Mesenchymal stem cell (in vitro differentiated cells and primary cell): Measurements from ENCODE around the gene ARL10.

Experiments used
- DNase-seq: peaks from one replicate; pipeline ENCODE4 v3.0.0-alpha.2; 2013
- H2AFZ ChIP-seq: one replicate; pipeline ENCODE4 v1.6.1; 2013; ENCODE audit warnings: low read depth, mild to moderate bottlenecking, control low read depth, inconsistent platforms, low read length, moderate library complexity
- H2AK5ac ChIP-seq: 2 replicates; pipeline ENCODE4 v1.6.1; 2013; ENCODE audit warnings: low read length, moderate library complexity, mild to moderate bottlenecking, inconsistent platforms; ENCODE audit not compliant: severe bottlenecking
- H2BK120ac ChIP-seq: one replicate; pipeline ENCODE4 v1.6.1; 2013; ENCODE audit warnings: low read depth, mild to moderate bottlenecking, inconsistent platforms, low read length, moderate library complexity
- H2BK12ac ChIP-seq, 2 experiments: one replicate each; pipeline ENCODE4 v1.6.1; 2013; ENCODE audit warnings: inconsistent platforms in 2 of 2, low read length in 2 of 2, mild to moderate bottlenecking in 2 of 2, moderate library complexity in 2 of 2, control low read depth in 1 of 2
- H2BK15ac ChIP-seq: one replicate; pipeline ENCODE4 v1.6.1; 2013; ENCODE audit warnings: mild to moderate bottlenecking, low read depth, inconsistent platforms; ENCODE audit not compliant: poor library complexity, severe bottlenecking
- H2BK5ac ChIP-seq: 2 replicates; pipeline ENCODE4 v1.6.1; 2013; ENCODE audit warnings: low read depth, mild to moderate bottlenecking, low read length, control low read depth, inconsistent platforms; ENCODE audit not compliant: poor library complexity, severe bottlenecking
- H3K14ac ChIP-seq, 2 experiments: one replicate each; pipeline ENCODE4 v1.6.1; 2013; ENCODE audit warnings: inconsistent platforms in 2 of 2, low read length in 2 of 2, control low read depth in 1 of 2, mild to moderate bottlenecking in 1 of 2, moderate library complexity in 1 of 2
- H3K18ac ChIP-seq, 2 experiments: one replicate each; pipeline ENCODE4 v1.6.1; 2013; ENCODE audit warnings: inconsistent platforms in 2 of 2, low read length in 2 of 2, control low read depth in 1 of 2, low read depth in 1 of 2, mild to moderate bottlenecking in 1 of 2
- H3K23ac ChIP-seq, 2 experiments: one replicate each; pipeline ENCODE4 v1.6.1; 2013; ENCODE audit warnings: inconsistent platforms in 2 of 2, low read length in 2 of 2, mild to moderate bottlenecking in 2 of 2, moderate library complexity in 2 of 2, control low read depth in 1 of 2
- H3K27ac ChIP-seq: 2 replicates; pipeline ENCODE4 v1.5.1; 2013; ENCODE audit warnings: mild to moderate bottlenecking, moderate library complexity, low read length, control low read depth, inconsistent platforms; ENCODE audit not compliant: poor library complexity, severe bottlenecking
- H3K27me3 ChIP-seq, 2 experiments: 2 replicates each; pipeline versions ENCODE4 v1.6.1 to v1.7.0; 2013; ENCODE audit warnings: low read length in 2 of 2, mild to moderate bottlenecking in 2 of 2, moderate library complexity in 2 of 2, control low read depth in 1 of 2, inconsistent platforms in 1 of 2; ENCODE audit not compliant: control insufficient read depth in 1 of 2, insufficient read depth in 1 of 2
- H3K36me3 ChIP-seq, 2 experiments: 2 replicates each; pipeline versions ENCODE4 v1.6.1 to v1.7.0; 2013; ENCODE audit warnings: low read length in 2 of 2, control low read depth in 1 of 2, inconsistent platforms in 1 of 2, low read depth in 1 of 2, mild to moderate bottlenecking in 1 of 2; ENCODE audit not compliant: insufficient read depth in 2 of 2, control insufficient read depth in 1 of 2
- H3K4ac ChIP-seq, 2 experiments: one replicate each; pipeline ENCODE4 v1.6.1; 2013; ENCODE audit warnings: inconsistent platforms in 2 of 2, low read length in 2 of 2, mild to moderate bottlenecking in 2 of 2, moderate library complexity in 2 of 2, control low read depth in 1 of 2, low read depth in 1 of 2
- H3K4me1 ChIP-seq: 2 replicates; pipeline ENCODE4 v1.6.1; 2013; ENCODE audit warnings: low read depth, low read length, control low read depth; ENCODE audit not compliant: control insufficient read depth, insufficient read depth
- H3K4me2 ChIP-seq: 2 replicates; pipeline ENCODE4 v1.6.1; 2013; ENCODE audit warnings: low read length, mild to moderate bottlenecking, inconsistent platforms; ENCODE audit not compliant: poor library complexity, severe bottlenecking
- H3K4me3 ChIP-seq, 2 experiments: 2 replicates each; pipeline versions ENCODE4 v1.5.1 to v1.7.0; 2013; ENCODE audit warnings: low read length in 2 of 2, mild to moderate bottlenecking in 2 of 2, control low read depth in 1 of 2, low read depth in 1 of 2; ENCODE audit not compliant: insufficient read depth in 1 of 2
- H3K79me1 ChIP-seq: replicated peaks from 2 replicates; pipeline ENCODE4 v1.6.1; 2013; ENCODE audit warnings: mild to moderate bottlenecking, control low read depth, low read length, inconsistent platforms; ENCODE audit not compliant: poor library complexity, severe bottlenecking
- H3K9ac ChIP-seq: 2 replicates; pipeline ENCODE4 v1.7.0; 2013; ENCODE audit warnings: mild to moderate bottlenecking, low read length, moderate library complexity
- H3K9me3 ChIP-seq: 2 replicates; pipeline ENCODE4 v1.7.0; 2013; ENCODE audit warnings: mild to moderate bottlenecking, low read length; ENCODE audit not compliant: control insufficient read depth
- H4K8ac ChIP-seq: one replicate; pipeline ENCODE4 v1.6.1; 2013; ENCODE audit warnings: inconsistent platforms, mild to moderate bottlenecking, low read length, moderate library complexity
- H4K91ac ChIP-seq: one replicate; pipeline ENCODE4 v1.6.1; 2013; ENCODE audit warnings: mild to moderate bottlenecking, low read length, inconsistent platforms
- WGBS: methylation state at CpG from one replicate; pipeline ENCODE4 v1.1.7; 2013; ENCODE audit warnings: mixed read lengths; 5-methylcytosine and 5-hydroxymethylcytosine counted together

The ARL10 gene

GRCh38 chr5:176341325-176342157, 23.7 kb upstream of the ARL10 start:
- Histone ChIP-seq H3K18ac (no peak overlapping the region), H3K23ac (no peak overlapping the region), H3K4ac (no peak overlapping the region), H3K27me3 (no peaks in the 10 kb centered on the region), H3K9me3 (no peaks in the 10 kb centered on the region), H2BK15ac (no peak overlapping the region), H4K8ac (no peak overlapping the region), H3K14ac (no peak overlapping the region), H2BK5ac (no peak overlapping the region), H2BK120ac (no peak overlapping the region), H3K79me1 (peaks cover under 1% of the 10 kb centered on the region), H2AFZ (no peak overlapping the region), H3K4me2 (no peak overlapping the region), H3K4me3 (no peak overlapping the region), H3K27ac (no peak overlapping the region), H4K91ac (no peak overlapping the region), H3K36me3 (peaks cover 13 to 59% of the 10 kb centered on the region in 2 experiments), H3K4me1 (no peaks in the 10 kb centered on the region), H2AK5ac (no peak overlapping the region), H2BK12ac (no peak overlapping the region), H3K9ac (no peak overlapping the region)
- WGBS = 96% methylated on average over 2 of the region's 2 CpGs
- DNase-seq = no peak

- WGBS = 100% methylated on average over 1 of the region's 1 CpG
Observed at GRCh38 chr5:176342158-176342483, 23.2 kb upstream of the ARL10 start.

GRCh38 chr5:176342766-176343458, 22.4 kb upstream of the ARL10 start:
- H3K36me3 ChIP-seq = peaks cover 21 to 59% of the 10 kb centered on the region in 2 experiments
- WGBS = no CpG with 5 or more reads among the region's 2 CpGs
- no peak overlapping the region for H2BK120ac ChIP-seq
- H3K9ac ChIP-seq = no peak overlapping the region
- H3K23ac ChIP-seq = no peak overlapping the region
- H2AFZ ChIP-seq = no peak overlapping the region
- no peak overlapping the region for H2BK15ac ChIP-seq
- no peak overlapping the region for H3K4me3 ChIP-seq
- no peaks in the 10 kb centered on the region for H3K27me3 ChIP-seq
- H3K4ac ChIP-seq = no peak overlapping the region
- no peak overlapping the region for H4K91ac ChIP-seq
- H3K79me1 ChIP-seq = peaks cover 7% of the 10 kb centered on the region
- DNase-seq = no peak
- no peak overlapping the region for H2BK5ac ChIP-seq
- H3K27ac ChIP-seq = no peak overlapping the region
- no peak overlapping the region for H4K8ac ChIP-seq
- no peak overlapping the region for H3K4me2 ChIP-seq
- H3K4me1 ChIP-seq = no peaks in the 10 kb centered on the region
- H2AK5ac ChIP-seq = no peak overlapping the region
- H3K14ac ChIP-seq = no peak overlapping the region
- no peaks in the 10 kb centered on the region for H3K9me3 ChIP-seq
- no peak overlapping the region for H3K18ac ChIP-seq
- H2BK12ac ChIP-seq = no peak overlapping the region

More at GRCh38 chr5:176342158-176342483, 23.2 kb upstream of the ARL10 start:
- H3K9ac ChIP-seq = no peak overlapping the region
- H3K27ac ChIP-seq = no peak overlapping the region
- no peak overlapping the region for H4K91ac ChIP-seq
- no peak overlapping the region for H2AFZ ChIP-seq
- H3K79me1 ChIP-seq = peaks cover 3% of the 10 kb centered on the region
- H4K8ac ChIP-seq = no peak overlapping the region
- H3K36me3 ChIP-seq = peaks cover 17 to 59% of the 10 kb centered on the region in 2 experiments
- H3K4me3 ChIP-seq = no peak overlapping the region
- H3K27me3 ChIP-seq = no peaks in the 10 kb centered on the region
- H2BK5ac ChIP-seq = no peak overlapping the region
- DNase-seq = no peak
- H2BK15ac ChIP-seq = no peak overlapping the region
- no peaks in the 10 kb centered on the region for H3K9me3 ChIP-seq
- H3K4me1 ChIP-seq = no peaks in the 10 kb centered on the region
- no peak overlapping the region for H3K4me2 ChIP-seq
- H2BK120ac ChIP-seq = no peak overlapping the region
- no peak overlapping the region for H3K14ac ChIP-seq
- H2BK12ac ChIP-seq = no peak overlapping the region
- no peak overlapping the region for H3K18ac ChIP-seq
- H2AK5ac ChIP-seq = no peak overlapping the region
- H3K23ac ChIP-seq = no peak overlapping the region
- H3K4ac ChIP-seq = no peak overlapping the region

- H4K8ac ChIP-seq = peak overlapping the region; percentile 43
- no peak overlapping the region for H2AK5ac ChIP-seq
- H2AFZ ChIP-seq = no peak overlapping the region
- no peak overlapping the region for H3K27ac ChIP-seq
- no peaks in the 10 kb centered on the region for H3K27me3 ChIP-seq
- H3K4ac ChIP-seq = no peak overlapping the region
- no peaks in the 10 kb centered on the region for H3K9me3 ChIP-seq
- peaks cover 48% of the 10 kb centered on the region for H3K79me1 ChIP-seq
- no peak overlapping the region for H3K14ac ChIP-seq
- H3K4me3 ChIP-seq = no peak overlapping the region
- 98% methylated on average over 8 of the region's 8 CpGs for WGBS
- peaks cover 66 to 96% of the 10 kb centered on the region in 2 experiments for H3K36me3 ChIP-seq
- no peak overlapping the region for H2BK5ac ChIP-seq
- H3K23ac ChIP-seq = no peak overlapping the region
- H2BK15ac ChIP-seq = no peak overlapping the region
- H2BK120ac ChIP-seq = no peak overlapping the region
- H3K4me1 ChIP-seq = no peaks in the 10 kb centered on the region
- no peak overlapping the region for H2BK12ac ChIP-seq
- no peak overlapping the region for H4K91ac ChIP-seq
- no peak overlapping the region for H3K9ac ChIP-seq
- no peak overlapping the region for H3K18ac ChIP-seq
- DNase-seq = no peak
- no peak overlapping the region for H3K4me2 ChIP-seq
Observed at GRCh38 chr5:176350416-176350815, 14.9 kb upstream of the ARL10 start.
